OCI-LY7 (cell line): ENCODE data around the gene ISG15.

Experiments used
- CTCF ChIP-seq: fragments of 200-600 bp; sonication (generic); conservative IDR thresholded peaks from 2 replicates; pipeline ENCODE4 v1.5.1; 2014; ENCODE audit warnings: mild to moderate bottlenecking, antibody characterized with exemption, low read length, moderate library complexity, mixed read lengths
- EZH2phosphoT487 ChIP-seq: fragments of 200-600 bp; sonication (generic); IDR thresholded peaks from 2 replicates; pipeline ENCODE4 v1.6.1; 2018; ENCODE audit warnings: low read depth, borderline replicate concordance, mild to moderate bottlenecking, mixed run types, antibody characterized with exemption, low read length, moderate library complexity, mixed read lengths

- TF ChIP-seq CTCF (no peak), EZH2phosphoT487 (no peak)
These were observed 37.3 kb downstream of the ISG15 start for GRCh38 chr1:1050577-1051052.
